ENCODE results near the gene GRK1.

Gene GRK1

GRCh38 chr13:113638173-113638746, 28.8 kb upstream of the GRK1 start:
- no peak overlapping the region for H3K4me3 ChIP-seq (ENCODE audit: low read length)
- TF ChIP-seq, protein P1, sequence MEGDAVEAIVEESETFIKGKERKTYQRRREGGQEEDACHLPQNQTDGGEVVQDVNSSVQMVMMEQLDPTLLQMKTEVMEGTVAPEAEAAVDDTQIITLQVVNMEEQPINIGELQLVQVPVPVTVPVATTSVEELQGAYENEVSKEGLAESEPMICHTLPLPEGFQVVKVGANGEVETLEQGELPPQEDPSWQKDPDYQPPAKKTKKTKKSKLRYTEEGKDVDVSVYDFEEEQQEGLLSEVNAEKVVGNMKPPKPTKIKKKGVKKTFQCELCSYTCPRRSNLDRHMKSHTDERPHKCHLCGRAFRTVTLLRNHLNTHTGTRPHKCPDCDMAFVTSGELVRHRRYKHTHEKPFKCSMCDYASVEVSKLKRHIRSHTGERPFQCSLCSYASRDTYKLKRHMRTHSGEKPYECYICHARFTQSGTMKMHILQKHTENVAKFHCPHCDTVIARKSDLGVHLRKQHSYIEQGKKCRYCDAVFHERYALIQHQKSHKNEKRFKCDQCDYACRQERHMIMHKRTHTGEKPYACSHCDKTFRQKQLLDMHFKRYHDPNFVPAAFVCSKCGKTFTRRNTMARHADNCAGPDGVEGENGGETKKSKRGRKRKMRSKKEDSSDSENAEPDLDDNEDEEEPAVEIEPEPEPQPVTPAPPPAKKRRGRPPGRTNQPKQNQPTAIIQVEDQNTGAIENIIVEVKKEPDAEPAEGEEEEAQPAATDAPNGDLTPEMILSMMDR (conservative IDR thresholded peaks at IDR 0.05; ENCODE audit: low read length), result no peak
- no peak for DNase-seq (ENCODE audit: low read depth)

GRCh38 chr13:113638806-113639205, 28.2 kb upstream of the GRK1 start:
- TF ChIP-seq, protein P1 (conservative IDR thresholded peaks at IDR 0.05; ENCODE audit: low read length), result no peak
- no peak for DNase-seq (ENCODE audit: low read depth)
- H3K4me3 ChIP-seq (ENCODE audit: low read length), result no peak overlapping the region

DNA sequence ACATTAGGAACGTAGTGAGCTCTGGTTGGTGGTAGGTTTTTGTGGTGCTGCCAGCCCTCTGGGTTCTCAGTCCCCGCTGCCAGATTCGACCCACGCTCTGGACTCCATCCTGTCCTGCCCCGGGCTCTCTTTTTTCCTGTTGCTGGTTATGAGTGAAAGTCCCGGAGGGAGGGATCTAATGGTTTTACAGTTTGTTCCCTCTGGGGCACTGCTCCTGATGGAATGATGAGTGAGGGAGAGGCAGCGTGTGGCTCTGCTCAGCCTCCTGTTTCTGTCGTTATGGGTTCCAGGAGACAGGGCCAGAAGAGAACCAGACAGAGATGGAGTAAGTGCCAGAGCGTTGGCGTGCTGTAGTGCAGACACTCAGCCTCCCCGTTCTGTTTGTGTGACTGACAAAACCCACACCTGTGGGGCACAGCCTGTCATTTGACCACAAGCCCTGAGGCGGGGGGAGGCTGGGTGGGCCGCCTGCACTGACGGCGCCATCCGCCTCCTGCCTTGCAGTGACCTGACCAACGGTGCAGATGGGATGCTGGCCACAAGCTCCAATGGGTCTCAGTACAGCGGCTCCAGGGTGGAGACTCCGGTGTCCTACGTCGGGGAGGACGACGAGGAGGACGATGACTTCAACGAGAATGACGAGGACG, 27.3 kb upstream of the GRK1 start:
- TF ChIP-seq, protein P1 (conservative IDR thresholded peaks at IDR 0.05; ENCODE audit: low read length), result no peak
- no peak overlapping the region for H3K4me3 ChIP-seq (ENCODE audit: low read length)
- DNase-seq (ENCODE audit: low read depth), result peak; percentile 28

- TF ChIP-seq, protein P1 (conservative IDR thresholded peaks at IDR 0.05; ENCODE audit: low read length), result no peak
- no peak overlapping the region for H3K4me3 ChIP-seq (ENCODE audit: low read length)
Observed at GRCh38 chr13:113641426-113641825, 25.6 kb upstream of the GRK1 start.

GRCh38 chr13:113642563-113642962, 24.5 kb upstream of the GRK1 start:
- no peak for DNase-seq (ENCODE audit: low read depth)
- TF ChIP-seq, protein P1 (conservative IDR thresholded peaks at IDR 0.05; ENCODE audit: low read length), result no peak
- H3K4me3 ChIP-seq (ENCODE audit: low read length), result no peak overlapping the region

More at GRCh38 chr13:113641426-113641825, 25.6 kb upstream of the GRK1 start:
- DNase-seq (ENCODE audit: low read depth), result no peak

- TF ChIP-seq, protein P1 (conservative IDR thresholded peaks at IDR 0.05; ENCODE audit: low read length), result no peak
- DNase-seq (ENCODE audit: low read depth), result no peak
- no peak overlapping the region for H3K4me3 ChIP-seq (ENCODE audit: low read length)
Observed at GRCh38 chr13:113643593-113643992, 23.4 kb upstream of the GRK1 start.

DNA sequence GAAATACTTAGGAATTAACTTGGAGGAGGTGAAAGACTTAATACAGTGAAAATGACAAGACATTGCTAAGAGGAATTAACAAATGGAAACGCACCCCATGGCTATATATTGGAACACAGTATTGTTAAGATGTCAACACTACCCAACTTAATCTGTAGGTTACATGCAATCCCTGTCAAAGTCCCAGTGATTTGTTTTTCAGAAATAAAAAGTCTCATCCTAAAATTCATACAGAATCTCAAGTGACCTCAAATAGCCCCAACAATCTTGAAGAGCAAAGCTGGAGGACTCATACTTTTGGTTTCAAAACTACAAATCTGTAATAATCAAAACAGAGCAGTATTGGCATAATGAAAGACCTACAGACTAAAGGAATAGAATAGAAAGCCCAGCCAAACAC, 22.2 kb upstream of the GRK1 start:
- no peak overlapping the region for H3K4me3 ChIP-seq (ENCODE audit: low read length)
- DNase-seq (ENCODE audit: low read depth), result no peak
- TF ChIP-seq, protein P1 (conservative IDR thresholded peaks at IDR 0.05; ENCODE audit: low read length), result no peak
